Liver (tissue), 10 donors: ENCODE data around the gene SRRM2. TPM values are rescaled to one million over a fixed set of nuclear protein-coding genes. Genes with fewer than 3 reads are reported as not detected.

ENCODE experiments used
- DNase-seq: peaks from one replicate; pipeline ENCODE4 v3.0.0-alpha.2; 2017; ENCODE audit warnings: low spot score
- H3K27ac ChIP-seq, 2 donors: one replicate each; pipeline ENCODE4 v1.7.0; 2013; ENCODE audit warnings: inconsistent platforms in 2 of 2, low read length in 2 of 2, control low read depth in 1 of 2, low read depth in 1 of 2, mild to moderate bottlenecking in 1 of 2
- H3K27me3 ChIP-seq, 4 donors: one replicate each; pipeline versions ENCODE4 v1.6.1 to v1.7.0; 2013; ENCODE audit warnings: low read length in 3 of 4, inconsistent platforms in 1 of 4, mild to moderate bottlenecking in 1 of 4, moderate library complexity in 1 of 4; ENCODE audit not compliant: control insufficient read depth in 4 of 4, insufficient read depth in 4 of 4
- H3K36me3 ChIP-seq, 4 donors: one replicate each; pipeline versions ENCODE4 v1.6.1 to v1.7.0; 2013; ENCODE audit warnings: low read length in 3 of 4, mild to moderate bottlenecking in 3 of 4, low read depth in 1 of 4, moderate library complexity in 1 of 4; ENCODE audit not compliant: control insufficient read depth in 4 of 4, insufficient read depth in 3 of 4
- H3K4me1 ChIP-seq, 4 donors: one replicate each; pipeline versions ENCODE4 v1.6.1 to v1.7.0; 2013; ENCODE audit warnings: low read length in 3 of 4, mild to moderate bottlenecking in 3 of 4, moderate library complexity in 1 of 4; ENCODE audit not compliant: control insufficient read depth in 4 of 4, insufficient read depth in 4 of 4
- H3K4me3 ChIP-seq, 3 donors: one replicate each; pipeline versions ENCODE4 v1.6.1 to v1.7.0; 2013; ENCODE audit warnings: low read length in 3 of 3, control low read depth in 1 of 3, low read depth in 1 of 3, mild to moderate bottlenecking in 1 of 3
- H3K9ac ChIP-seq, 2 donors: one replicate each; pipeline ENCODE4 v1.7.0; 2013; ENCODE audit warnings: low read length in 2 of 2, mild to moderate bottlenecking in 2 of 2, moderate library complexity in 2 of 2, control low read depth in 1 of 2, low read depth in 1 of 2
- H3K9me3 ChIP-seq, 4 donors: one replicate each; pipeline versions ENCODE4 v1.6.1 to v1.7.0; 2013; ENCODE audit warnings: low read length in 3 of 4; ENCODE audit not compliant: control insufficient read depth in 4 of 4
- EGR1 ChIP-seq, 2 donors: IDR thresholded peaks; 2 replicates each; pipeline ENCODE4 v1.6.1; 2016 to 2018; ENCODE audit warnings: antibody characterized with exemption in 2 of 2, low read depth in 2 of 2
- FOXA1 ChIP-seq: IDR thresholded peaks from 2 replicates; pipeline ENCODE4 v1.6.1; 2016; ENCODE audit warnings: antibody characterized with exemption
- FOXA2 ChIP-seq: IDR thresholded peaks from 2 replicates; pipeline ENCODE4 v1.6.1; 2016; ENCODE audit warnings: antibody characterized with exemption
- GABPA ChIP-seq, 2 donors: IDR thresholded peaks in 1 of 2; conservative IDR thresholded peaks in 1 of 2; 2 replicates each; pipeline ENCODE4 v1.6.1; 2016; ENCODE audit warnings: antibody characterized with exemption in 2 of 2, mild to moderate bottlenecking in 1 of 2, moderate library complexity in 1 of 2
- HNF4A ChIP-seq, 2 donors: conservative IDR thresholded peaks; 2 replicates each; pipeline ENCODE4 v1.6.1; 2016; ENCODE audit warnings: antibody characterized with exemption in 2 of 2, mild to moderate bottlenecking in 2 of 2
- HNF4G ChIP-seq: IDR thresholded peaks from 2 replicates; pipeline ENCODE4 v1.6.1; 2016; ENCODE audit warnings: antibody characterized with exemption
- JUND ChIP-seq, 2 donors: IDR thresholded peaks; 2 replicates each; pipeline ENCODE4 v1.6.1; 2016; ENCODE audit warnings: antibody characterized with exemption in 2 of 2
- RAD21 ChIP-seq, 2 donors: IDR thresholded peaks; 2 replicates each; pipeline ENCODE4 v1.6.1; 2016; ENCODE audit warnings: antibody characterized with exemption in 2 of 2, mild to moderate bottlenecking in 2 of 2
- RXRA ChIP-seq, 2 donors: IDR thresholded peaks; 2 replicates each; pipeline ENCODE4 v1.6.1; 2017 to 2018; ENCODE audit warnings: antibody characterized with exemption in 2 of 2, mild to moderate bottlenecking in 1 of 2
- TAF1 ChIP-seq: conservative IDR thresholded peaks from 2 replicates; pipeline ENCODE4 v1.6.1; 2016; ENCODE audit warnings: antibody characterized with exemption, mild to moderate bottlenecking
- YY1 ChIP-seq: IDR thresholded peaks from 2 replicates; pipeline ENCODE4 v1.6.1; 2016; ENCODE audit warnings: antibody characterized with exemption, mild to moderate bottlenecking
- WGBS: extraction: QIAGEN DNeasy Blood & Tissue Kit; methylation state at CpG from one replicate; pipeline ENCODE4 v1.1.7; 2013; 5-methylcytosine and 5-hydroxymethylcytosine counted together
- polyA plus RNA-seq, 2 donors: library from polyadenylated mRNA; stranded (reverse) in 1 of 2; unstranded in 1 of 2; fragments of 200-250 nt in 1 of 2; fragments of >200 nt in 1 of 2; fragmentation: Nextera tagmentation in 1 of 2; extraction: Ambion mirVana in 1 of 2; gene quantifications; one replicate each; pipeline versions ENCODE4 v1.2.1 to v1.2.3, GENCODE V29; 2013 to 2015
- small RNA-seq: library from RNA; depleted of rRNA; stranded (forward); fragments of <200 nt; gene quantifications from one replicate; pipeline ENCODE3, GENCODE V24; 2014
- total RNA-seq, 2 donors: library from RNA; depleted of rRNA; stranded (reverse); fragments of >200 nt; gene quantifications; one replicate each; pipeline ENCODE4 v1.2.3, GENCODE V29; 2014
- TF ChIP-seq, protein P1 (sequence below): IDR thresholded peaks from 2 replicates; pipeline ENCODE4 v1.6.1; 2016; ENCODE audit warnings: antibody characterized with exemption
- TF ChIP-seq, protein P2 (sequence below): IDR thresholded peaks from 2 replicates; pipeline ENCODE4 v1.6.1; 2016; ENCODE audit warnings: antibody characterized with exemption
- TF ChIP-seq, protein P3 (sequence below): IDR thresholded peaks from 2 replicates; pipeline ENCODE4 v1.6.1; 2016; ENCODE audit warnings: antibody characterized with exemption, mild to moderate bottlenecking
- TF ChIP-seq, protein P4 (sequence below): fragments of 150-350 bp; IDR thresholded peaks from 2 replicates; pipeline ENCODE4 v1.5.1; 2017; ENCODE audit warnings: improper control_type of control experiment, low read depth, low read length; ENCODE audit not compliant: missing input control
- TF ChIP-seq, protein P5 (sequence below): IDR thresholded peaks from 2 replicates; pipeline ENCODE4 v1.6.1; 2016; ENCODE audit warnings: antibody characterized with exemption
- donor health status: healthy.
- donor health status: healthy.
- donor health status: healthy.
- donor health status: healthy.
- donor health status: healthy.

Gene SRRM2
- total and polyA plus RNA-seq, 4 donors, result 84.8 to 199 (median 133) TPM

DNA sequence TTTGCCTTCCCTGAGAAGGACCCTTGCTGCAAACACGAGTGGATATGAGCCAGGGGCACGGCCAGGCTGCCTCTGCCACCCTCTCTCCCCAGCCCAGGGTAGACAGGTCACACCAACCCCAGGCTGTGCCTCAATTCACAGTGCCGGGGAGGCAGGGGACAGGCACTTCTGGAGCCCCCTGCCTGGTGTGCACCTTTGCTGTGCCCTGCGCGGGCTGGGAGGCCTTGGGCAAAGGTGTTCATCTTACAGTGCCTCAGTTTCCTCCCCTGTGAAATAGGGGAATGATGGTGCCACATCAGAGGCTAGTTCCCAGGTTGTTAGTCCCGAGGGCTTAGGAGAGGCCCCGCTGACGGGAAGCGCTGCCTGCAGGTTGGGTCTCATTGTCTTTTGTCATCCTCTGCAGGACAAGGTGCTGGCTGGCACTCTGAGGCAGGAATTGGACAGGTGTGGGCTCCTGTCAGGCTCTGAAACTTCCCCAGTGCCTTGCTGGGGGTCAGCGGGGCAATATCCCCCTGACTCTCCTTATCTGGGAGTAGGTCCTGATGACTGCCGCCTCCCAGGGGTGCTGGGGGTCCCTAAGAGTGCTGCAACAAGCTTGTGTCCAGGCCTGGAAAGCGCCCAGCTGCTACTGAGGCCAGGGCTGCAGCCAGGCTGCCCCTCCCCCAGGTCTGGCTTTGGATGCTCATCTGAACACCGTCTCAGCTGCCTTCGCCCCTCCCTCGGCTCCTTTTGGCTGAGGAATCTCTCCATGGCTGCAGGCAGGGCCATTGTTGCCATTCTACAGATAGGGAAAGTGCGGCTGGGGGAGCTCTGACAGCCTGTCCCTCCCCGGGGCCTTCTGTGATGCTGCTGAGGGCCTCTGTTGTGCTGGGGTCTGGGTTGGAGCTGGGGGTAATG, 67.7 kb downstream of the SRRM2 start:
- Histone ChIP-seq H3K9ac (no peak overlapping the region), H3K9me3 (no peaks in the 10 kb centered on the region), H3K36me3 (no peaks in the 10 kb centered on the region), H3K4me3 (no peak overlapping the region), H3K4me1 (no peaks in the 10 kb centered on the region), H3K27me3 (peaks cover 0 to 3% (median 0%) of the 10 kb centered on the region in 4 donors), H3K27ac (no peak overlapping the region)
- TF ChIP-seq, protein P1, sequence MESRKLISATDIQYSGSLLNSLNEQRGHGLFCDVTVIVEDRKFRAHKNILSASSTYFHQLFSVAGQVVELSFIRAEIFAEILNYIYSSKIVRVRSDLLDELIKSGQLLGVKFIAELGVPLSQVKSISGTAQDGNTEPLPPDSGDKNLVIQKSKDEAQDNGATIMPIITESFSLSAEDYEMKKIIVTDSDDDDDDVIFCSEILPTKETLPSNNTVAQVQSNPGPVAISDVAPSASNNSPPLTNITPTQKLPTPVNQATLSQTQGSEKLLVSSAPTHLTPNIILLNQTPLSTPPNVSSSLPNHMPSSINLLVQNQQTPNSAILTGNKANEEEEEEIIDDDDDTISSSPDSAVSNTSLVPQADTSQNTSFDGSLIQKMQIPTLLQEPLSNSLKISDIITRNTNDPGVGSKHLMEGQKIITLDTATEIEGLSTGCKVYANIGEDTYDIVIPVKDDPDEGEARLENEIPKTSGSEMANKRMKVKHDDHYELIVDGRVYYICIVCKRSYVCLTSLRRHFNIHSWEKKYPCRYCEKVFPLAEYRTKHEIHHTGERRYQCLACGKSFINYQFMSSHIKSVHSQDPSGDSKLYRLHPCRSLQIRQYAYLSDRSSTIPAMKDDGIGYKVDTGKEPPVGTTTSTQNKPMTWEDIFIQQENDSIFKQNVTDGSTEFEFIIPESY, result no peak
- no peak for TF ChIP-seq HNF4A (conservative IDR thresholded peaks at IDR 0.05)
- no peak for TF ChIP-seq RXRA (IDR thresholded peaks at IDR 0.05)
- TF ChIP-seq EGR1 (IDR thresholded peaks at IDR 0.05; ENCODE audit: low read depth in 2 of 2), result no peak
- TF ChIP-seq YY1, result no peak
- TF ChIP-seq, protein P2, sequence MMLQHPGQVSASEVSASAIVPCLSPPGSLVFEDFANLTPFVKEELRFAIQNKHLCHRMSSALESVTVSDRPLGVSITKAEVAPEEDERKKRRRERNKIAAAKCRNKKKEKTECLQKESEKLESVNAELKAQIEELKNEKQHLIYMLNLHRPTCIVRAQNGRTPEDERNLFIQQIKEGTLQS, result no peak
- TF ChIP-seq FOXA2, result no peak
- TF ChIP-seq GABPA (IDR thresholded peaks at IDR 0.05 in 1 of 2, conservative IDR thresholded peaks at IDR 0.05 in 1 of 2), result no peak
- no peak for TF ChIP-seq HNF4G
- TF ChIP-seq, protein P3, sequence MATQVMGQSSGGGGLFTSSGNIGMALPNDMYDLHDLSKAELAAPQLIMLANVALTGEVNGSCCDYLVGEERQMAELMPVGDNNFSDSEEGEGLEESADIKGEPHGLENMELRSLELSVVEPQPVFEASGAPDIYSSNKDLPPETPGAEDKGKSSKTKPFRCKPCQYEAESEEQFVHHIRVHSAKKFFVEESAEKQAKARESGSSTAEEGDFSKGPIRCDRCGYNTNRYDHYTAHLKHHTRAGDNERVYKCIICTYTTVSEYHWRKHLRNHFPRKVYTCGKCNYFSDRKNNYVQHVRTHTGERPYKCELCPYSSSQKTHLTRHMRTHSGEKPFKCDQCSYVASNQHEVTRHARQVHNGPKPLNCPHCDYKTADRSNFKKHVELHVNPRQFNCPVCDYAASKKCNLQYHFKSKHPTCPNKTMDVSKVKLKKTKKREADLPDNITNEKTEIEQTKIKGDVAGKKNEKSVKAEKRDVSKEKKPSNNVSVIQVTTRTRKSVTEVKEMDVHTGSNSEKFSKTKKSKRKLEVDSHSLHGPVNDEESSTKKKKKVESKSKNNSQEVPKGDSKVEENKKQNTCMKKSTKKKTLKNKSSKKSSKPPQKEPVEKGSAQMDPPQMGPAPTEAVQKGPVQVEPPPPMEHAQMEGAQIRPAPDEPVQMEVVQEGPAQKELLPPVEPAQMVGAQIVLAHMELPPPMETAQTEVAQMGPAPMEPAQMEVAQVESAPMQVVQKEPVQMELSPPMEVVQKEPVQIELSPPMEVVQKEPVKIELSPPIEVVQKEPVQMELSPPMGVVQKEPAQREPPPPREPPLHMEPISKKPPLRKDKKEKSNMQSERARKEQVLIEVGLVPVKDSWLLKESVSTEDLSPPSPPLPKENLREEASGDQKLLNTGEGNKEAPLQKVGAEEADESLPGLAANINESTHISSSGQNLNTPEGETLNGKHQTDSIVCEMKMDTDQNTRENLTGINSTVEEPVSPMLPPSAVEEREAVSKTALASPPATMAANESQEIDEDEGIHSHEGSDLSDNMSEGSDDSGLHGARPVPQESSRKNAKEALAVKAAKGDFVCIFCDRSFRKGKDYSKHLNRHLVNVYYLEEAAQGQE, result no peak
- no peak for TF ChIP-seq RAD21 (IDR thresholded peaks at IDR 0.05)
- TF ChIP-seq JUND (IDR thresholded peaks at IDR 0.05), result no peak
- TF ChIP-seq FOXA1, result no peak
- no peak for TF ChIP-seq TAF1
- TF ChIP-seq, protein P4, sequence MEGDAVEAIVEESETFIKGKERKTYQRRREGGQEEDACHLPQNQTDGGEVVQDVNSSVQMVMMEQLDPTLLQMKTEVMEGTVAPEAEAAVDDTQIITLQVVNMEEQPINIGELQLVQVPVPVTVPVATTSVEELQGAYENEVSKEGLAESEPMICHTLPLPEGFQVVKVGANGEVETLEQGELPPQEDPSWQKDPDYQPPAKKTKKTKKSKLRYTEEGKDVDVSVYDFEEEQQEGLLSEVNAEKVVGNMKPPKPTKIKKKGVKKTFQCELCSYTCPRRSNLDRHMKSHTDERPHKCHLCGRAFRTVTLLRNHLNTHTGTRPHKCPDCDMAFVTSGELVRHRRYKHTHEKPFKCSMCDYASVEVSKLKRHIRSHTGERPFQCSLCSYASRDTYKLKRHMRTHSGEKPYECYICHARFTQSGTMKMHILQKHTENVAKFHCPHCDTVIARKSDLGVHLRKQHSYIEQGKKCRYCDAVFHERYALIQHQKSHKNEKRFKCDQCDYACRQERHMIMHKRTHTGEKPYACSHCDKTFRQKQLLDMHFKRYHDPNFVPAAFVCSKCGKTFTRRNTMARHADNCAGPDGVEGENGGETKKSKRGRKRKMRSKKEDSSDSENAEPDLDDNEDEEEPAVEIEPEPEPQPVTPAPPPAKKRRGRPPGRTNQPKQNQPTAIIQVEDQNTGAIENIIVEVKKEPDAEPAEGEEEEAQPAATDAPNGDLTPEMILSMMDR, result no peak
- TF ChIP-seq, protein P5, sequence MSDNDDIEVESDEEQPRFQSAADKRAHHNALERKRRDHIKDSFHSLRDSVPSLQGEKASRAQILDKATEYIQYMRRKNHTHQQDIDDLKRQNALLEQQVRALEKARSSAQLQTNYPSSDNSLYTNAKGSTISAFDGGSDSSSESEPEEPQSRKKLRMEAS, result no peak
- 67% methylated on average over 17 of the region's 17 CpGs for WGBS
- DNase-seq, result no peak

Small RNA genes lying within 50 kb of the gene (small RNA-seq; reads per million reads assigned to genes)
- gene SNORA3C, result not detected

Other genes starting within 250 kb of the SRRM2 start
- 10 to 100 TPM; 17.6 to 27.3 TPM for gene ATP6V0C, start 238.7 kb upstream of the SRRM2 start, total RNA-seq
- 100 to 1,000 TPM in 1 of 2 donors, 10 to 100 TPM in 1; 93.8 to 132 TPM for gene ATP6V0C, start 238.7 kb upstream of the SRRM2 start, polyA plus RNA-seq
- 10 to 100 TPM; 20.9 to 25.3 TPM for gene AMDHD2, start 232.3 kb upstream of the SRRM2 start, total RNA-seq
- 10 to 100 TPM in 1 of 2 donors, 1 to 10 TPM in 1; 7.5 to 10.4 TPM for gene AMDHD2, start 232.3 kb upstream of the SRRM2 start, polyA plus RNA-seq
- gene CEMP1, start 221.2 kb upstream of the SRRM2 start, total RNA-seq, result under 1 TPM; 0.17 to 0.23 TPM
- gene CEMP1, start 221.2 kb upstream of the SRRM2 start, polyA plus RNA-seq, result 1 to 10 TPM in 1 of 2 donors, under 1 TPM in 1; 0.06 to 1.6 TPM
- gene PDPK1, start 214.6 kb upstream of the SRRM2 start, total RNA-seq, result 10 to 100 TPM; 20.5 to 28.1 TPM
- 10 to 100 TPM; 12.1 to 16.0 TPM for gene PDPK1, start 214.6 kb upstream of the SRRM2 start, polyA plus RNA-seq
- gene KCTD5, start 70.1 kb upstream of the SRRM2 start, total RNA-seq, result 10 to 100 TPM; 11.3 to 14.2 TPM
- gene KCTD5, start 70.1 kb upstream of the SRRM2 start, polyA plus RNA-seq, result 10 to 100 TPM in 1 of 2 donors, 1 to 10 TPM in 1; 8.3 to 11.7 TPM
- gene PRSS27, start 32.4 kb upstream of the SRRM2 start, total RNA-seq, result 1 to 10 TPM in 1 of 2 donors, under 1 TPM in 1; 0.05 to 1.5 TPM
- gene PRSS27, start 32.4 kb upstream of the SRRM2 start, polyA plus RNA-seq, result under 1 TPM in 1 of 2 donors, not detected in 1; 0.22 TPM
- gene ELOB, start 24.6 kb downstream of the SRRM2 start, total RNA-seq, result 100 to 1,000 TPM; 114 to 395 TPM
- gene ELOB, start 24.6 kb downstream of the SRRM2 start, polyA plus RNA-seq, result 100 to 1,000 TPM; 252 to 374 TPM
- not detected for gene PRSS33, start 34.9 kb downstream of the SRRM2 start, total RNA-seq
- not detected for gene PRSS33, start 34.9 kb downstream of the SRRM2 start, polyA plus RNA-seq
- gene PRSS41, start 45.8 kb downstream of the SRRM2 start, total RNA-seq, result not detected
- gene PRSS41, start 45.8 kb downstream of the SRRM2 start, polyA plus RNA-seq, result not detected
- gene PRSS21, start 64.6 kb downstream of the SRRM2 start, total RNA-seq, result 1 to 10 TPM in 1 of 2 donors, not detected in 1; 1.0 TPM
- gene PRSS21, start 64.6 kb downstream of the SRRM2 start, polyA plus RNA-seq, result under 1 TPM; 0.18 to 0.26 TPM
- gene ZG16B, start 77.7 kb downstream of the SRRM2 start, total RNA-seq, result under 1 TPM; 0.33 to 0.79 TPM
- gene ZG16B, start 77.7 kb downstream of the SRRM2 start, polyA plus RNA-seq, result under 1 TPM; 0.24 to 0.53 TPM
- gene PRSS22, start 105.5 kb downstream of the SRRM2 start, total RNA-seq, result 1 to 10 TPM in 1 of 2 donors, not detected in 1; 1.1 TPM
- gene PRSS22, start 105.5 kb downstream of the SRRM2 start, polyA plus RNA-seq, result under 1 TPM; 0.23 to 0.32 TPM
- gene FLYWCH2, start 130.6 kb downstream of the SRRM2 start, total RNA-seq, result 10 to 100 TPM in 1 of 2 donors, 1 to 10 TPM in 1; 7.1 to 21.0 TPM
- gene FLYWCH2, start 130.6 kb downstream of the SRRM2 start, polyA plus RNA-seq, result 10 to 100 TPM in 1 of 2 donors, 1 to 10 TPM in 1; 4.9 to 10.2 TPM
- gene FLYWCH1, start 159.3 kb downstream of the SRRM2 start, total RNA-seq, result 10 to 100 TPM in 1 of 2 donors, 1 to 10 TPM in 1; 6.2 to 12.2 TPM
- gene FLYWCH1, start 159.3 kb downstream of the SRRM2 start, polyA plus RNA-seq, result 1 to 10 TPM; 3.9 to 9.5 TPM
- not detected for gene KREMEN2, start 211.6 kb downstream of the SRRM2 start, total RNA-seq
- not detected for gene KREMEN2, start 211.6 kb downstream of the SRRM2 start, polyA plus RNA-seq
- 1 to 10 TPM in 1 of 2 donors, under 1 TPM in 1; 0.92 to 9.9 TPM for gene PAQR4, start 216.7 kb downstream of the SRRM2 start, total RNA-seq
- gene PAQR4, start 216.7 kb downstream of the SRRM2 start, polyA plus RNA-seq, result 1 to 10 TPM in 1 of 2 donors, under 1 TPM in 1; 0.63 to 3.0 TPM
- gene PKMYT1, start 227.8 kb downstream of the SRRM2 start, total RNA-seq, result 10 to 100 TPM in 1 of 2 donors, under 1 TPM in 1; 0.50 to 15.8 TPM
- 1 to 10 TPM; 1.7 to 3.4 TPM for gene PKMYT1, start 227.8 kb downstream of the SRRM2 start, polyA plus RNA-seq